Loucy (cell line): Measurements from ENCODE around the gene ZNF436.

ENCODE experiments used
- H2AFZ ChIP-seq: fragments of 200-600 bp; sonication (generic); 2 replicates; pipeline ENCODE4 v1.6.0; 2016; ENCODE audit warnings: antibody characterized with exemption, mild to moderate bottlenecking, low read length, moderate library complexity
- H3F3A ChIP-seq: fragments of 200-600 bp; 2 replicates; pipeline ENCODE4 v1.6.0; 2016; ENCODE audit warnings: antibody characterized with exemption, low read depth, mild to moderate bottlenecking
- H3K27me3 ChIP-seq: fragments of 200-600 bp; sonication (generic); 2 replicates; pipeline ENCODE4 v1.6.1; 2014; ENCODE audit warnings: low read length, mild to moderate bottlenecking; ENCODE audit not compliant: insufficient read depth, poor library complexity, severe bottlenecking
- H3K36me3 ChIP-seq: fragments of 200-600 bp; sonication (generic); 2 replicates; pipeline ENCODE4 v1.6.1; 2016; ENCODE audit warnings: low read length; ENCODE audit not compliant: insufficient read depth
- H3K4me1 ChIP-seq: fragments of 200-600 bp; sonication (generic); 2 replicates; pipeline ENCODE4 v1.5.1; 2014; ENCODE audit warnings: low read length, mild to moderate bottlenecking; ENCODE audit not compliant: insufficient read depth, poor library complexity, severe bottlenecking
- H3K4me2 ChIP-seq: fragments of 200-600 bp; sonication (generic); 2 replicates; pipeline ENCODE4 v1.6.0; 2014; ENCODE audit warnings: antibody characterized with exemption, low read length, low read depth, mild to moderate bottlenecking; ENCODE audit not compliant: poor library complexity, severe bottlenecking
- H3K4me3 ChIP-seq: fragments of 200-600 bp; sonication (generic); 2 replicates; pipeline ENCODE4 v1.5.1; 2014; ENCODE audit warnings: low read length, mild to moderate bottlenecking, mixed read lengths; ENCODE audit not compliant: poor library complexity, severe bottlenecking
- H3K79me2 ChIP-seq: fragments of 200-600 bp; sonication (generic); 2 replicates; pipeline ENCODE4 v1.6.1; 2014; ENCODE audit warnings: low read length; ENCODE audit not compliant: insufficient read depth
- H3K9ac ChIP-seq: fragments of 200-600 bp; sonication (generic); 2 replicates; pipeline ENCODE4 v1.6.0; 2014; ENCODE audit warnings: mild to moderate bottlenecking, low read depth, low read length, moderate library complexity; ENCODE audit not compliant: poor library complexity, severe bottlenecking
- H3K9me2 ChIP-seq: fragments of 200-600 bp; sonication (generic); replicated peaks from 2 replicates; pipeline ENCODE4 v1.6.1; 2016; ENCODE audit warnings: low read depth, low read length, mixed read lengths
- H3K9me3 ChIP-seq: fragments of 200-600 bp; sonication (generic); 2 replicates; pipeline ENCODE4 v1.6.1; 2014; ENCODE audit warnings: mild to moderate bottlenecking, antibody characterized with exemption, low read length, low read depth; ENCODE audit not compliant: insufficient read depth
- H4K20me1 ChIP-seq: fragments of 200-600 bp; sonication (generic); 2 replicates; pipeline ENCODE4 v1.6.0; 2014; ENCODE audit warnings: antibody characterized with exemption, low read length, mild to moderate bottlenecking; ENCODE audit not compliant: insufficient read depth, poor library complexity, severe bottlenecking
- EZH2phosphoT487 ChIP-seq: fragments of 200-600 bp; IDR thresholded peaks from 2 replicates; pipeline ENCODE4 v1.6.1; 2018; ENCODE audit warnings: antibody characterized with exemption, mild to moderate bottlenecking, moderate library complexity, borderline replicate concordance
- TF ChIP-seq, protein P1 (sequence below): fragments of 200-600 bp; sonication (generic); conservative IDR thresholded peaks from 2 replicates; pipeline ENCODE4 v1.5.1; 2014; ENCODE audit warnings: mild to moderate bottlenecking, antibody characterized with exemption, low read length

Gene ZNF436

DNA sequence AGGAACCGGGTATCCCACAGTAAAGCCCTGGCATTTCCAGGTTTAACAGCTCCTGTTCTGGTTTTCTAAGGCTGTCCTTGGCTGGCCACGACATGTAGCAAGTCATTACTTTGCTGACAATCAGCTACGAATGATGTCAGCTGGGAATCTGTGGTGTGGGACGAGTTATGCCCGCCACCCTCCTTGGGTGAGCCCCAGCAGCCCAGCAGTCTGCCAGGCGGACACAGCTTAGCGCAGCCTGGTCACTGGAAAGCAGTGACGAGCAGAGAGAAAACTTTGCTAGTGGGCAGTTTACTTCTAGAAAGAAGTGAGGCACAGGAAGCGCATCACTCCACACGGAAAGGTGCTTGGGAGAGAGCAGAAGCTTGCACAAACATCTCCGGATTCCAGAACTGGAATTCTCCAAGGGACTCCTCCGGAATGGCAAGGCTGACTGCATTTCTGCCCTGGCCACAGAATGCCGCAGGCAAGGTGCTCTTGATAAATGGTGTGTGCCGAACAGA, 15.5 kb upstream of the ZNF436 start:
- no peak overlapping the region for H3K4me3 ChIP-seq
- no peak overlapping the region for H3K9ac ChIP-seq
- no peaks in the 10 kb centered on the region for H3K9me3 ChIP-seq
- no peak overlapping the region for H2AFZ ChIP-seq
- H3K36me3 ChIP-seq, result no peaks in the 10 kb centered on the region
- no peaks in the 10 kb centered on the region for H3K79me2 ChIP-seq
- H3K9me2 ChIP-seq, result no peaks in the 10 kb centered on the region
- H4K20me1 ChIP-seq, result no peaks in the 10 kb centered on the region
- TF ChIP-seq, protein P1, sequence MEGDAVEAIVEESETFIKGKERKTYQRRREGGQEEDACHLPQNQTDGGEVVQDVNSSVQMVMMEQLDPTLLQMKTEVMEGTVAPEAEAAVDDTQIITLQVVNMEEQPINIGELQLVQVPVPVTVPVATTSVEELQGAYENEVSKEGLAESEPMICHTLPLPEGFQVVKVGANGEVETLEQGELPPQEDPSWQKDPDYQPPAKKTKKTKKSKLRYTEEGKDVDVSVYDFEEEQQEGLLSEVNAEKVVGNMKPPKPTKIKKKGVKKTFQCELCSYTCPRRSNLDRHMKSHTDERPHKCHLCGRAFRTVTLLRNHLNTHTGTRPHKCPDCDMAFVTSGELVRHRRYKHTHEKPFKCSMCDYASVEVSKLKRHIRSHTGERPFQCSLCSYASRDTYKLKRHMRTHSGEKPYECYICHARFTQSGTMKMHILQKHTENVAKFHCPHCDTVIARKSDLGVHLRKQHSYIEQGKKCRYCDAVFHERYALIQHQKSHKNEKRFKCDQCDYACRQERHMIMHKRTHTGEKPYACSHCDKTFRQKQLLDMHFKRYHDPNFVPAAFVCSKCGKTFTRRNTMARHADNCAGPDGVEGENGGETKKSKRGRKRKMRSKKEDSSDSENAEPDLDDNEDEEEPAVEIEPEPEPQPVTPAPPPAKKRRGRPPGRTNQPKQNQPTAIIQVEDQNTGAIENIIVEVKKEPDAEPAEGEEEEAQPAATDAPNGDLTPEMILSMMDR, result no peak
- TF ChIP-seq EZH2phosphoT487, result no peak
- H3K4me1 ChIP-seq, result no peaks in the 10 kb centered on the region
- no peaks in the 10 kb centered on the region for H3F3A ChIP-seq
- no peaks in the 10 kb centered on the region for H3K27me3 ChIP-seq
- H3K4me2 ChIP-seq, result no peak overlapping the region

DNA sequence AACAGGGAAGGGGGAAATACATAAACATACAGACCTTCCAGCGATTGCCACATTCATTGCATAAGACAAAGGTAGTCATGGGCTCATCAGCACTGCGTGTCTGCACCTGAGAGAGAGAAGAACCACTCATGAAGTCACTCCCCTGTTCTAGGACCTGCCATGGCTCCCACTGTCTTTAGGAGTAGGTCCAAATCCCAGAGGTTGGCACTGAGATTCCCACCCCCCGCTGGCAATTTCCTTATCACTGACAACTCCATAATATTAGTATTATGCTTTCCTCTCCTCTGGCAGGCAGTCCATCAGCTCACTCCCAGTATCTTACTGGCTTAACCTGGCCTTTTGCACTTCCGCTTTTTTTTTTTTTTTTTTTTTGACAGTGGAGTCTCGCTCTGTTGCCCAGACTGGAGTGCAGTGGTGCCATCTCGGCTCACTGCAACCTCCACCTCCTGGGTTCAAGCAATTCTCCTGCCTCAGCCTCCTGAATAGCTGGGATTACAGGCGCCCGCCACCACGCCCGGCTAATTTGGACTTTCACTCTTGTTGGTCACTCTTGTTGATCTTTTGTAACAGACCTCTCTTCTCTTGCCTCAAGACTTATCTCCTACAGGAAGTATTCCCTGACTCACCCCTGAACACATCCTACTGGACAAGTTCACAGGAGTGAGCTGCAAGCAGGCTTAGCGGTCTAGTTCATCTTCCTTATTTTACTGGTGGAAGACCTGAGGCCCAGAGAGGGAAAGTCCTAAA, 14.8 kb upstream of the ZNF436 start:
- TF ChIP-seq EZH2phosphoT487, result no peak
- TF ChIP-seq, protein P1, result no peak
- no peaks in the 10 kb centered on the region for H3F3A ChIP-seq
- no peaks in the 10 kb centered on the region for H3K4me1 ChIP-seq
- no peaks in the 10 kb centered on the region for H3K9me3 ChIP-seq
- no peak overlapping the region for H3K4me2 ChIP-seq
- no peaks in the 10 kb centered on the region for H3K79me2 ChIP-seq
- H3K4me3 ChIP-seq, result no peak overlapping the region
- no peaks in the 10 kb centered on the region for H3K9me2 ChIP-seq
- no peaks in the 10 kb centered on the region for H3K36me3 ChIP-seq
- no peaks in the 10 kb centered on the region for H4K20me1 ChIP-seq
- no peak overlapping the region for H3K9ac ChIP-seq
- no peaks in the 10 kb centered on the region for H3K27me3 ChIP-seq
- no peak overlapping the region for H2AFZ ChIP-seq

DNA sequence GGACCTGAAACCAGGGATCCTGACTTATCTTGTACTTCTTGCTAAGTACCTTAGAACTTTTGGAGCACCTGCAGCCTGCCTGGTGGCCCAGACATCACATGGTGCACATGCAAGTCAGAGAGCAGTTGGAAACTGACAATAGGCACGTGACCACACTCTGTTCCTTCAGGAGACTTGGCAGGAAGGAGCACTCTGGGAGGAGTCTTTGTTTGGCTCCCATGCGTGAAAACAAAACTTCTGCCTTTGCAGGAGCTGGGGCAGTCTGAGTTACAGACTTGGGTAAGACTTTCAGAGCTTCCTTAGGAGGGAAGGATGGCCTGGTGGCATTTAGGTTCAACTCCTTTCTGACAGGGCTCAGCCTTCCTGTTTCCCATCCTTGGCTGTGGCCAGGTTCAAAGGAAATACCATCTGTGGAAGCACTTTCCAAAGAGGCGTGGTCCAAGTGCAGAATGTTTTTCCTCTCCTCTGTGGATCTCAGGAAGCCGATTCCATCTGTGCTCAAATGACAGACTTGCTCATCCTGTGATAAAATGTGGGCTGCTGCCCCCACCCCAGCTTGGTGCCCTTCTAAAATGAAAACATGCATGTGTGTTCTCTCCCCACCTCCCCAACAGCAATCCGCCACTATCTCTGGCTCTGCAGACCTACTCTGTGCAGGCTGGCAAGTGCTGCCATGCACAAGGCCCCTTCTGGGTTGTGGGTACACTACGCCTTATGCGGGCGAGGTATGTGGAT, 14.1 kb upstream of the ZNF436 start:
- Histone ChIP-seq H3K27me3 (no peaks in the 10 kb centered on the region), H3K79me2 (no peaks in the 10 kb centered on the region), H2AFZ (no peak overlapping the region), H4K20me1 (no peaks in the 10 kb centered on the region), H3K9me2 (no peaks in the 10 kb centered on the region), H3F3A (no peaks in the 10 kb centered on the region), H3K9ac (no peak overlapping the region), H3K4me3 (no peak overlapping the region), H3K4me2 (no peak overlapping the region), H3K36me3 (no peaks in the 10 kb centered on the region), H3K4me1 (no peaks in the 10 kb centered on the region), H3K9me3 (no peaks in the 10 kb centered on the region)
- no peak for TF ChIP-seq EZH2phosphoT487
- TF ChIP-seq, protein P1, result no peak
